HG02870 (cell line): ENCODE measurements around the gene THAP2.

ENCODE experiments used
- ATAC-seq: cut with Tn5 transposase; IDR thresholded peaks from one replicate; pipeline ENCODE4 v1.9.1; 2021; ENCODE audit warnings: mild to moderate bottlenecking, moderate library complexity; ENCODE audit not compliant: unreplicated experiment

Gene THAP2

GRCh38 chr12:71663561-71664410 lies at the start of gene THAP2, which contains the start of gene ZFC3H1:
TSS of gene THAP2 (plus strand) at chr12:71664301. CDS start at chr12:71664510, 209 bp downstream.
TSS of gene ZFC3H1 (minus strand) at chr12:71663848. CDS start at chr12:71663610, 238 bp downstream.
- peak; percentile 87 for ATAC-seq

- no peak for ATAC-seq
Measured at GRCh38 chr12:71621938-71622337, 42.2 kb upstream of the THAP2 start.

GRCh38 chr12:71625476-71625875 lies 38.6 kb upstream of the THAP2 start:
- ATAC-seq = no peak

GRCh38 chr12:71626098-71626497 lies 38.0 kb upstream of the THAP2 start:
- peak; percentile 60 for ATAC-seq

GRCh38 chr12:71626768-71627167 lies 37.3 kb upstream of the THAP2 start:
- no peak for ATAC-seq

GRCh38 chr12:71627438-71628002 lies 36.6 kb upstream of the THAP2 start:
- no peak for ATAC-seq

GRCh38 chr12:71636704-71637115 lies 27.4 kb upstream of the THAP2 start:
- ATAC-seq = peak; percentile 65

GRCh38 chr12:71638499-71638898 lies 25.6 kb upstream of the THAP2 start:
- ATAC-seq = no peak

- ATAC-seq = peak; percentile 34
Measured at GRCh38 chr12:71639341-71639760, 24.8 kb upstream of the THAP2 start.

- no peak for ATAC-seq
Measured at GRCh38 chr12:71640316-71640715, 23.8 kb upstream of the THAP2 start.

GRCh38 chr12:71641390-71641789 lies 22.7 kb upstream of the THAP2 start:
- no peak for ATAC-seq

- peak; percentile 93 for ATAC-seq
Measured at GRCh38 chr12:71642264-71642663, 21.8 kb upstream of the THAP2 start.

- ATAC-seq = no peak
Measured at GRCh38 chr12:71645268-71645667, 18.8 kb upstream of the THAP2 start.

GRCh38 chr12:71646512-71646911 lies 17.6 kb upstream of the THAP2 start:
- ATAC-seq = no peak

- no peak for ATAC-seq
Measured at GRCh38 chr12:71648537-71648936, 15.6 kb upstream of the THAP2 start.

- ATAC-seq = no peak
Measured at GRCh38 chr12:71649401-71649800, 14.7 kb upstream of the THAP2 start.

- ATAC-seq = no peak
Measured at GRCh38 chr12:71652656-71653055, 11.4 kb upstream of the THAP2 start.

- ATAC-seq = no peak
Measured at GRCh38 chr12:71653137-71653536, 11.0 kb upstream of the THAP2 start.

GRCh38 chr12:71654200-71654599 lies 9.9 kb upstream of the THAP2 start:
- ATAC-seq = no peak

GRCh38 chr12:71655495-71655894 lies 8.6 kb upstream of the THAP2 start:
- ATAC-seq = no peak

- no peak for ATAC-seq
Measured at GRCh38 chr12:71655907-71656306, 8.2 kb upstream of the THAP2 start.

GRCh38 chr12:71656740-71657139 lies 7.4 kb upstream of the THAP2 start:
- no peak for ATAC-seq
